GM12892 (cell line): ENCODE results near the gene NDUFB11.
A peak's percentile ranks its signal among the peaks of the same experiment; 100 is the strongest.

Source experiments
- DNase-seq: peaks from one replicate; pipeline ENCODE4 v3.0.0; 2011; ENCODE audit not compliant: insufficient read length
- FAIRE-seq: peaks from 2 replicates; lab custom pipeline; 2011; peaks lifted over from hg19 to GRCh38; lab: Jason Lieb, UNC
- POLR2A ChIP-seq: IDR thresholded peaks from 2 replicates; pipeline ENCODE4 v1.6.1; 2011; ENCODE audit warnings: low read depth, low read length, control low read depth
- POLR2AphosphoS5 ChIP-seq: IDR thresholded peaks from 2 replicates; pipeline ENCODE4 v1.6.1; 2011; ENCODE audit warnings: low read depth, low read length, control low read depth
- TAF1 ChIP-seq: IDR thresholded peaks from 2 replicates; pipeline ENCODE4 v1.6.1; 2011; ENCODE audit warnings: low read depth, mild to moderate bottlenecking, control low read depth, low read length, borderline replicate concordance

Gene NDUFB11

GRCh38 chrX:47172971-47173792 is 28.7 kb upstream of the NDUFB11 start:
- TF ChIP-seq POLR2AphosphoS5: no peak
- no peak for TF ChIP-seq TAF1
- TF ChIP-seq POLR2A: no peak
- peak; percentile 7 for DNase-seq
- FAIRE-seq: no peak

GRCh38 chrX:47172549-47172948 is 28.0 kb upstream of the NDUFB11 start:
- TF ChIP-seq TAF1: no peak
- no peak for TF ChIP-seq POLR2A
- TF ChIP-seq POLR2AphosphoS5: no peak
- FAIRE-seq (no peak), DNase-seq (no peak)

- DNase-seq (no peak), FAIRE-seq (no peak)
- TF ChIP-seq POLR2AphosphoS5: no peak
- TF ChIP-seq POLR2A: no peak
- no peak for TF ChIP-seq TAF1
Measured at GRCh38 chrX:47171996-47172395, 27.5 kb upstream of the NDUFB11 start.

- FAIRE-seq (no peak), DNase-seq (peak; percentile 6)
- TF ChIP-seq POLR2A (no peak), POLR2AphosphoS5 (no peak), TAF1 (no peak)
Measured at GRCh38 chrX:47170861-47171692, 26.6 kb upstream of the NDUFB11 start.

GRCh38 chrX:47169726-47170515 is 25.4 kb upstream of the NDUFB11 start:
- no peak for DNase-seq
- TF ChIP-seq TAF1 (no peak), POLR2A (no peak), POLR2AphosphoS5 (no peak)
- no peak for FAIRE-seq

GRCh38 chrX:47169273-47169672 is 24.8 kb upstream of the NDUFB11 start:
- no peak for TF ChIP-seq TAF1
- TF ChIP-seq POLR2AphosphoS5: no peak
- no peak for TF ChIP-seq POLR2A
- no peak for FAIRE-seq
- peak; percentile 5 for DNase-seq

- no peak for FAIRE-seq
- DNase-seq: no peak
Measured at GRCh38 chrX:47168495-47169073, 24.1 kb upstream of the NDUFB11 start.

GRCh38 chrX:47166126-47166525 is 21.6 kb upstream of the NDUFB11 start:
- FAIRE-seq (no peak), DNase-seq (no peak)
- TF ChIP-seq TAF1 (no peak), POLR2AphosphoS5 (no peak), POLR2A (no peak)

More at GRCh38 chrX:47168495-47169073, 24.1 kb upstream of the NDUFB11 start:
- no peak for TF ChIP-seq POLR2A
- TF ChIP-seq POLR2AphosphoS5: no peak
- TF ChIP-seq TAF1: no peak

- DNase-seq (no peak), FAIRE-seq (no peak)
- TF ChIP-seq TAF1 (no peak), POLR2A (no peak), POLR2AphosphoS5 (no peak)
Measured at GRCh38 chrX:47164420-47164819, 19.9 kb upstream of the NDUFB11 start.

- no peak for DNase-seq
- FAIRE-seq: no peak
- TF ChIP-seq TAF1 (no peak), POLR2A (no peak), POLR2AphosphoS5 (no peak)
Measured at GRCh38 chrX:47162927-47163583, 18.6 kb upstream of the NDUFB11 start.
